Activated CD8-positive, alpha-beta memory T cell treated with anti-CD3 and anti-CD28 coated beads, Interleukin-2, amount 50 U/mL, for 24 hours (primary cell): ENCODE results near the gene MX1.

Experiments used
- DNase-seq: peaks from one replicate; pipeline ENCODE4 v3.0.0-alpha.2; 2020; ENCODE audit errors: extremely low read depth

The MX1 gene

GRCh38 chr21:41491412-41491811 is 65.4 kb downstream of the MX1 start:
- DNase-seq, result no peak

GRCh38 chr21:41494242-41494641 is 68.2 kb downstream of the MX1 start:
- no peak for DNase-seq

DNA sequence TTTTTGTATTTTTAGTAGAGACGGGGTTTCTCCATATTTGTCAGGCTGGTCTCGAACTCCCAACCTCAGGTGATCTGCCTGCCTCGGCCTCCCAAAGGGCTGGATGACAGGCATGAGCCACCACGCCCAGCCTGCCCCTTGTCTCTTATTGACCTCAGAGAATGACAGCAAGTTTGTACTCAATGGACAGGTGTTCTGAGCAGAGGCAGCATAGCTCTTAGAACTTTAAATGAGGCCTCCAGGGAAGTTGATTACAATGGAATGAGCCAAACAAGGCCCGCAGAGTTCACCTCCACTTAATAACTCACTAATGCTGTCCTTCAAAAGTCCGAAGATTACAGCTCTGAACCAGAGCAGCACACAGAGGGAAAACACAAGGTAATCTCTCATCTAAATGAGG is 71.0 kb downstream of the MX1 start:
- DNase-seq, result no peak

DNA sequence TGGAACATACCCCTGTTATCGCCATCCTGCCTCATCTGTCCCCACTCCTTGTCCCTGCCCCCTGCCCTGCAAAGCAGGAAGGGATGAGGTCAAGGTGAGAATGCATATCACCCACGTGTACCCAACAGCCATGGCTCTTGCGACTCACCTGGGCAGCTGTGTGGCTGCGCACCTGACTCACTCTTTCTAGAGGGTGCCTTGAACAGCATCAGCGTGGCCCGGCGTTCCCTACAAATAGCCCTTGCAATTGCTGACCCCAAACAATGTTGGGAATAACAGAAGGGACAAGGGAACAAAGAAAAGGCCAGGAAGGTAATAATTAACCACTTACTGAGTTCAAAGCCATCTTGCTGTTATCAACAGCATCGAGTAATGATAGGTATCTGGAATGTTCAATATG is 71.7 kb downstream of the MX1 start:
- DNase-seq, result no peak

DNA sequence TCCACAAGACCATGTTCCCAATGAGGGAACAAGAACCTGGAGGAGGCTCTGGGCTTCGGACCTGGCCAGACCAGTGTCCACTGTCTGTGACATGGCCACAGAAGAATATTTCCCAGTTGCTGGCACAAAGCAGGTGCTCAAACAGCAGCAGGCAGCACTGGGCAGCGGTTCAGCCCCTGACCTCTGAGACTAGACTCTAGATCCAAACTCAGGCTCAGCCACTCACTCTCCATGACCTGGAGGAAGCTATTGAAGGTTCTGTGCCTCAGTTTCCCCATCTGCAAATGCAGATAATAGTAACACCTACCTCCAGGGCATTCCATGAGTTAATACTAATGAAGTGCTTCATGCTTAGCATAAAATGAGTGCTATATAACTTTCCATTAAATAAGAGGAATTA is 73.9 kb downstream of the MX1 start:
- DNase-seq, result no peak

GRCh38 chr21:41500363-41500762 is 74.3 kb downstream of the MX1 start:
- no peak for DNase-seq

DNA sequence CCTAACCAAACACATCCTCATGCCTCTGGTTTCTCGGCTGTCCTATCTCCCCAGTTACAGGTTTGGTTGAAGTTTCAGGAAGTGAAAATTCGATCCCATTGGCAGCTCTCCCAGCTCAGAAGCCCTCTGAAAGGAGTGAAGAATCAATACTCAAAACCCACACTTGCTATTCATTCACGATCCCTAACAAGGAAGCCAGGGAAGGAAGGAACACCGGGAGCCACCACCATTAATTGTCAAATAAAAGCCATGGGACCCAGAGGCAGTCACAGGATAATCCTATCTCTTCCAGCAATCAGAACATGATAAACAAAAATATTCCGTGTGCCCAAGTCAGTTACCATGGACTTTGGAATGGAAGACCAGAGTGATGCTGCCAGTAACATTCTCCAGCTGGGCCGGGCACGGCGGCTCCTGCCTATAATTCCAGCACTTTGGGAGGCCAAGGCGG is 74.9 kb downstream of the MX1 start:
- no peak for DNase-seq

GRCh38 chr21:41501919-41502318 is 75.9 kb downstream of the MX1 start:
- DNase-seq, result no peak

GRCh38 chr21:41503331-41503730 is 77.3 kb downstream of the MX1 start:
- DNase-seq, result no peak

GRCh38 chr21:41504030-41504429 is 78.0 kb downstream of the MX1 start:
- no peak for DNase-seq

DNA sequence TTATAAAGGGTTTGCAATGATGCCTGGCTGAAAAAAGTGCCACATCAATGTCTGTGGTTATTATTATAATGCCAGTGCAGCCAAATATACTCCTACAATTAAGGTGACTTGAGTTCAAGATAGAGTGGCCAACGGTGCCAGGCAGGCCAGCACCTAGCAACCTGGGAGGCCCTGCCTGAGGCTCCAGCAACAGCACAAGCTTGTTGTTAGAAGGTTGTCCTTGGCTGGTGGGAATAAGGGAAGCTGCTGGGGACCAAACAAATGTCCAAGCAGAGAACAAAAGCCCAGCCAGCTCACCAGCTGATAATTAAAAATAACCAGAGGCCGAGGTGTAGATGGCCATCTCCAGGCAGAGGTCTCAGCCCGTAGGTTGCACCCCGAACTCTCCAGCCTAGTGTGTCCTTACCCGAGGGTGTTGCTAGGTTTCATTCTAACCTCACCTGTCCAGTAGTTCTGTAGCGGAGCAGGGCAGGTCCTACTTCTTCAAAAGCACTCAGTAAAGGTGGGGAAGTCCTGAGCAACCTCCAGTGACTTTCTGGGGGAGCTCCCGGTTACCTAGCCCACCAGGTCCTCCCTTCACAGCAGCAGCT is 80.1 kb downstream of the MX1 start:
- no peak for DNase-seq

- no peak for DNase-seq
These were observed 80.8 kb downstream of the MX1 start for GRCh38 chr21:41506611-41507520.

DNA sequence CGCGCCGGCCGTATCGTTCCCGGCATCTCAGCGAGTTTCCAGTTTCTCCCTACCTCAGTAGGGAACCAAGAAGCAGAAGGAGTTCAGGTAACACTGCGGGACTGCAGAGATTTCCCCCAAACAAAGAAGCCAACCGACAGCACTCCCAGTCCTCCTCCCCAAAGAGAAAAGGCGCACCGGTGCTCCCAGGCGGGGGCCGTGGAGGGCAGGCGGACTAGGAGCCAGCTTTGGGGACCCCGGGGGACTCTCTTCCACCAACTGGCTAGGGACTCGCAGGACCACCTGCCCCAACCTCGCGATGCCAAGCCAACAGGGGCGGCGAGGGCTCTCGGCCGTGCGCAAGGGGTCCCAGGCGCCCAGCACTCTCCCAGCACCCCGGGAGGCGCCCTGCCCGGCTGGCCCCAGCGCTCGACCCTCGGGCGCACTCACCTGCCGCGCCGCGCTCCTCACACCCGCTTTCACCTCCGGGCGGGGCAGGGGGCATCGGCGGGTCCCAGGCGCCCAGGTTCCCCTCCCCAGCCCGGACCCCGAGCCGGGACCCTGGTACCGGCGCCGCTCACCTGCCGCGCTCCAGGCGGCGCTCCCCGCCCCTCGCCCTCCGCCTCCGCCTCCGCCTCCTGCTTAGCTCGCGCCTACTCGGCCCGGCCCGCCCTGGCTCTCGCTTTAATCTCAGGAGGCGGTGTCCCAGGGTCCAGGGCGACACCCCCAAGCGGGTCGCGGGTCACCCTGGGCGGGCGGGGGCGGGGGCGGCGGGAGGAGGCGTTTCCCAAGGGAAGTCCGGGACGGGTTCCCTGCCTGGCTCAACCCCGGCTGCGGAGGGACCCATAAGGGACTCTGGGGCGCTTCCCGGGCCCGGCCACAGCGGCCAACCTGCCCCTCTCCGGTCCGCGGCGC is 81.7 kb downstream of the MX1 start, which contains the start of gene TMPRSS2:
TMPRSS2 (minus strand) TSS at position 638 of the 894 bp plus-strand sequence. CDS start 10,025 bp downstream, outside the sequence.
- no peak for DNase-seq

GRCh38 chr21:41508415-41509144 is 82.5 kb downstream of the MX1 start:
- DNase-seq, result no peak
